HepG2 (cell line): ENCODE measurements around the gene FAM222B. TPM values are rescaled to one million over a fixed set of nuclear protein-coding genes. Genes with fewer than 3 reads are reported as not detected.

Experiments
- AGO2 ChIP-seq: fragments of 200-400 bp; formaldehyde crosslinking; optimal IDR thresholded peaks from 2 replicates; pipeline ENCODE3; 2017; ENCODE audit warnings: mild to moderate bottlenecking, low read depth, low read length, moderate library complexity
- ASH2L ChIP-seq: fragments of 300-600, 200-600 bp; sonication (generic); IDR thresholded peaks from 2 replicates; pipeline ENCODE4 v1.7.0; 2017; ENCODE audit warnings: low read depth, mild to moderate bottlenecking, moderate library complexity, mixed read lengths, low read length; ENCODE audit not compliant: insufficient read length
- CHD4 ChIP-seq: fragments of 200-600 bp; sonication (generic); IDR thresholded peaks from 2 replicates; pipeline ENCODE4 v1.7.0; 2017; ENCODE audit warnings: mild to moderate bottlenecking, low read length, borderline replicate concordance
- E2F5 ChIP-seq: sonication (generic); formaldehyde crosslinking; conservative IDR thresholded peaks from 2 replicates; pipeline ENCODE4 v1.4.0; 2020; ENCODE audit warnings: missing genetic modification reagents
- EEA1 ChIP-seq: sonication (generic); formaldehyde crosslinking; IDR thresholded peaks from 2 replicates; pipeline ENCODE4 v1.5.1; 2020; ENCODE audit warnings: mild to moderate bottlenecking, missing genetic modification reagents, borderline replicate concordance
- FOXA1 ChIP-seq, 2 experiments: fragments of 450-650 bp in 1 of 2; sonication (generic) in 1 of 2; formaldehyde crosslinking in 1 of 2; IDR thresholded peaks; 2 replicates each; pipeline versions ENCODE4 v1.4.0 to v1.6.1; 2016 to 2020; ENCODE audit warnings: missing genetic modification reagents in 1 of 2
- FOXC1 ChIP-seq: sonication (generic); formaldehyde crosslinking; IDR thresholded peaks from 2 replicates; pipeline ENCODE4 v1.8.0; 2022; ENCODE audit warnings: mild to moderate bottlenecking, missing genetic modification reagents, borderline replicate concordance
- GABPA ChIP-seq, 2 experiments: IDR thresholded peaks; 2 replicates each; pipeline ENCODE4 v1.6.1; 2011 to 2016; ENCODE audit warnings: low read depth in 2 of 2, low read length in 1 of 2, missing biosample characterization in 1 of 2, missing genetic modification characterization in 1 of 2
- HNRNPH1 ChIP-seq: fragments of 200-400 bp; formaldehyde crosslinking; optimal IDR thresholded peaks from 2 replicates; pipeline ENCODE3; 2017; ENCODE audit warnings: mild to moderate bottlenecking, low read depth, low read length
- HNRNPK ChIP-seq: fragments of 200-400 bp; formaldehyde crosslinking; IDR thresholded peaks from 2 replicates; pipeline ENCODE4 v1.6.1; 2018; ENCODE audit warnings: low read length, low read depth, moderate library complexity, mild to moderate bottlenecking; ENCODE audit not compliant: poor library complexity, severe bottlenecking
- MTA1 ChIP-seq: sonication (generic); formaldehyde crosslinking; IDR thresholded peaks from 2 replicates; pipeline ENCODE4 v1.4.0; 2020; ENCODE audit warnings: missing genetic modification reagents, mild to moderate bottlenecking, borderline replicate concordance
- NBN ChIP-seq: fragments of 450-650 bp; conservative IDR thresholded peaks from 2 replicates; pipeline ENCODE4 v1.6.1; 2017
- NFYC ChIP-seq: IDR thresholded peaks from 2 replicates; pipeline ENCODE4 v1.6.1; 2016; ENCODE audit warnings: missing genetic modification reagents, missing compliant biosample characterization
- NR1H2 ChIP-seq: sonication (generic); formaldehyde crosslinking; IDR thresholded peaks from 2 replicates; pipeline ENCODE4 v1.8.1; 2022; ENCODE audit warnings: low read depth, missing genetic modification reagents, borderline replicate concordance
- PAF1 ChIP-seq: IDR thresholded peaks from 2 replicates; pipeline ENCODE4 v1.6.1; 2016; ENCODE audit warnings: missing genetic modification reagents, missing compliant biosample characterization
- SALL2 ChIP-seq: sonication (generic); formaldehyde crosslinking; IDR thresholded peaks from 2 replicates; pipeline ENCODE4 v1.8.1; 2023; ENCODE audit warnings: mild to moderate bottlenecking, missing genetic modification reagents, inconsistent platforms
- SMYD3 ChIP-seq: sonication (generic); formaldehyde crosslinking; IDR thresholded peaks from 2 replicates; pipeline ENCODE4 v1.8.1; 2023; ENCODE audit warnings: mild to moderate bottlenecking, missing genetic modification reagents
- ZBTB42 ChIP-seq: sonication (generic); formaldehyde crosslinking; IDR thresholded peaks from 2 replicates; pipeline ENCODE4 v1.5.0; 2020; ENCODE audit warnings: mild to moderate bottlenecking, missing genetic modification reagents
- ZNF232 ChIP-seq: sonication (generic); formaldehyde crosslinking; IDR thresholded peaks from 2 replicates; pipeline ENCODE4 v1.4.0; 2020; ENCODE audit warnings: missing genetic modification reagents, borderline replicate concordance
- ZNF557 ChIP-seq: sonication (generic); formaldehyde crosslinking; IDR thresholded peaks from 2 replicates; pipeline ENCODE4 v1.4.0; 2020; ENCODE audit warnings: missing genetic modification reagents
- polyA plus RNA-seq, 8 experiments: library from polyadenylated mRNA; depleted of rRNA in 3 of 8; stranded (reverse) in 7 of 8; unstranded in 1 of 8; fragments of >200 nt; fragmentation: Illumina TruSeq in 4 of 8; extraction: Trizol in 4 of 8; gene quantifications; 2 replicates each; pipeline versions ENCODE4 v1.2.1 to v1.2.3, GENCODE V29; 2011 to 2016; ENCODE audit warnings: low read depth in 4 of 8, missing spikeins in 1 of 8, mixed read lengths in 1 of 8; ENCODE audit not compliant: insufficient read depth in 1 of 8
- total RNA-seq, 5 experiments: library from RNA; depleted of rRNA; stranded (reverse); fragments of >200 nt; fragmentation: Illumina TruSeq; extraction: Trizol; gene quantifications; 2 replicates each; pipeline ENCODE4 v1.2.3, GENCODE V29; 2016; ENCODE audit warnings: low read depth in 1 of 5
- TF ChIP-seq, protein P1 (sequence below): IDR thresholded peaks from 2 replicates; pipeline ENCODE4 v1.6.1; 2018; ENCODE audit warnings: missing genetic modification reagents, mild to moderate bottlenecking, missing compliant biosample characterization
- TF ChIP-seq, protein P2 (sequence below): sonication (generic); formaldehyde crosslinking; IDR thresholded peaks from 2 replicates; pipeline ENCODE4 v1.8.1; 2023; ENCODE audit warnings: mild to moderate bottlenecking, moderate library complexity, missing genetic modification reagents

FAM222B gene
- total and polyA plus RNA-seq, 2 of the 13 experiments (the other 11 are each of a cell fraction or from before 2014, with no cell fraction given): 3.5 to 7.3 TPM

GRCh38 chr17:28854457-28855335 lies 12.1 kb upstream of the FAM222B start, which contains the start of gene ERAL1 (continued):
- TF ChIP-seq NBN (no peak), NR1H2 (no peak), NFYC (CRISPR knock-in tag) (peak; percentile 88), SMYD3 (CRISPR knock-in tag) (no peak), EEA1 (no peak), FOXC1 (CRISPR knock-in tag) (peak; percentile 60; the same call in 1 of the 2 replicates), ASH2L (peak; percentile 93), ZBTB42 (no peak), PAF1 (no peak), FOXA1 (IDR thresholded peaks at IDR 0.05) (no peak), FOXA1 (CRISPR knock-in tag; IDR thresholded peaks at IDR 0.05) (no peak), SALL2 (no peak), ZNF232 (CRISPR knock-in tag) (no peak), GABPA (IDR thresholded peaks at IDR 0.05; ENCODE audit: low read depth, low read length) (peak; percentile 13; the same call in 1 of the 2 replicates), GABPA (CRISPR knock-in tag; IDR thresholded peaks at IDR 0.05; ENCODE audit: low read depth) (0 out of 2 replicates have a peak, but pooled peaks have one; percentile 39), HNRNPK (no peak), ZNF557 (CRISPR knock-in tag) (no peak), E2F5 (CRISPR knock-in tag) (0 out of 2 replicates have a peak, but pooled peaks have one; percentile 39), AGO2 (no peak), MTA1 (no peak), HNRNPH1 (no peak), CHD4 (no peak)
- TF ChIP-seq, protein P1, sequence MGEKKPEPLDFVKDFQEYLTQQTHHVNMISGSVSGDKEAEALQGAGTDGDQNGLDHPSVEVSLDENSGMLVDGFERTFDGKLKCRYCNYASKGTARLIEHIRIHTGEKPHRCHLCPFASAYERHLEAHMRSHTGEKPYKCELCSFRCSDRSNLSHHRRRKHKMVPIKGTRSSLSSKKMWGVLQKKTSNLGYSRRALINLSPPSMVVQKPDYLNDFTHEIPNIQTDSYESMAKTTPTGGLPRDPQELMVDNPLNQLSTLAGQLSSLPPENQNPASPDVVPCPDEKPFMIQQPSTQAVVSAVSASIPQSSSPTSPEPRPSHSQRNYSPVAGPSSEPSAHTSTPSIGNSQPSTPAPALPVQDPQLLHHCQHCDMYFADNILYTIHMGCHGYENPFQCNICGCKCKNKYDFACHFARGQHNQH: peak; percentile 69
- TF ChIP-seq, protein P2, sequence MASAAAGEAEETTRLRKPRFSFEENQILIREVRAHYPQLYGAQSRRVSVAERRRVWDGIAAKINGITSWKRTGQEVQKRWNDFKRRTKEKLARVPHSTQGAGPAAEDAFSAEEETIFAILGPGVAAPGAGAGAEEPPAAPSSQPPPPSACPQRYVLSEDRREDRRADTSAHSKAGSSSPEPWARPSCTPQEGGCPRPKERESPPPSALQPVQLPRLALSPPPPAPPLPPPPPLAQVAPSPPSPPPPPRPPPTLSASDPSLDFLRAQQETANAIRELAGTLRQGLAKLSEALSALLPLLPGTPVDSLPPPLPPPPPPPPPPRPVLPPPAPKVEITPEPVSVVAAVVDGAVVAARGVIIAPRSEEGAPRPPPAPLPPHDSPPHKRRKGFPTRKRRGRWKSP (CRISPR knock-in tag): peak; percentile 17; the same call in 1 of the 2 replicates
